Mesendoderm (in vitro differentiated cells): ENCODE data around the gene HTR3A.
A peak's percentile ranks its signal among the peaks of the same experiment; 100 is the strongest.

Source experiments
- DNase-seq: peaks from one replicate; pipeline ENCODE4 v3.0.0; 2013
- H2AK5ac ChIP-seq: 2 replicates; pipeline ENCODE4 v1.6.1; 2013; ENCODE audit warnings: low read length, inconsistent platforms
- H2BK120ac ChIP-seq: 2 replicates; pipeline ENCODE4 v1.6.1; 2013; ENCODE audit warnings: low read depth, mild to moderate bottlenecking, low read length, moderate library complexity, mixed read lengths
- H2BK15ac ChIP-seq: replicated peaks from 2 replicates; pipeline ENCODE4 v1.6.1; 2013; ENCODE audit warnings: low read depth, mild to moderate bottlenecking, moderate library complexity
- H2BK5ac ChIP-seq: 2 replicates; pipeline ENCODE4 v1.6.1; 2013; ENCODE audit warnings: low read length, inconsistent platforms
- H3K18ac ChIP-seq: 2 replicates; pipeline ENCODE4 v1.6.1; 2013; ENCODE audit warnings: mild to moderate bottlenecking, low read length, mixed read lengths
- H3K23ac ChIP-seq: one replicate; pipeline ENCODE4 v1.6.1; 2013; ENCODE audit warnings: low read length
- H3K27ac ChIP-seq: 2 replicates; pipeline ENCODE4 v1.5.1; 2013; ENCODE audit warnings: low read depth, mild to moderate bottlenecking, inconsistent platforms, low read length, moderate library complexity
- H3K27me3 ChIP-seq: 2 replicates; pipeline ENCODE4 v1.6.1; 2013; ENCODE audit warnings: low read length, control low read depth, mild to moderate bottlenecking, inconsistent platforms; ENCODE audit not compliant: insufficient read depth, poor library complexity
- H3K36me3 ChIP-seq: 2 replicates; pipeline ENCODE4 v1.6.1; 2013; ENCODE audit warnings: low read length, inconsistent platforms; ENCODE audit not compliant: control insufficient read depth, insufficient read depth
- H3K4ac ChIP-seq: one replicate; pipeline ENCODE4 v1.6.1; 2013; ENCODE audit warnings: low read depth, mild to moderate bottlenecking, low read length, moderate library complexity
- H3K4me1 ChIP-seq: 2 replicates; pipeline ENCODE4 v1.6.1; 2013; ENCODE audit warnings: low read depth, low read length, inconsistent platforms; ENCODE audit not compliant: control insufficient read depth
- H3K4me2 ChIP-seq: 2 replicates; pipeline ENCODE4 v1.6.1; 2013; ENCODE audit warnings: low read length
- H3K4me3 ChIP-seq: 2 replicates; pipeline ENCODE4 v1.5.1; 2013; ENCODE audit warnings: mild to moderate bottlenecking, low read length
- H3K56ac ChIP-seq: one replicate; pipeline ENCODE4 v1.6.1; 2013; ENCODE audit warnings: low read length
- H3K79me1 ChIP-seq: 2 replicates; pipeline ENCODE4 v1.6.1; 2013; ENCODE audit warnings: low read length, inconsistent platforms
- H3K79me2 ChIP-seq: 2 replicates; pipeline ENCODE4 v1.6.1; 2013; ENCODE audit warnings: mild to moderate bottlenecking, low read length; ENCODE audit not compliant: control insufficient read depth, insufficient read depth
- H3K9ac ChIP-seq: 2 replicates; pipeline ENCODE4 v1.6.1; 2013; ENCODE audit warnings: low read length, inconsistent platforms
- H4K5ac ChIP-seq: one replicate; pipeline ENCODE4 v1.6.1; 2013; ENCODE audit warnings: low read length
- H4K8ac ChIP-seq: one replicate; pipeline ENCODE4 v1.6.1; 2013; ENCODE audit warnings: low read depth, mild to moderate bottlenecking, control low read depth, low read length, moderate library complexity
- WGBS: extraction: QIAGEN DNeasy Blood & Tissue Kit; methylation state at CpG from one replicate; pipeline ENCODE4 v1.1.7; 2013; ENCODE audit warnings: low lambda C conversion rate, missing lambda C conversion rate; ENCODE audit not compliant: insufficient coverage; ENCODE audit errors: extremely low coverage; 5-methylcytosine and 5-hydroxymethylcytosine counted together

HTR3A gene

GRCh38 chr11:114011443-114011842 is 36.5 kb downstream of the HTR3A start:
- WGBS, result no CpG with 5 or more reads among the region's 2 CpGs

GRCh38 chr11:114015117-114015516 is 40.2 kb downstream of the HTR3A start:
- no peak overlapping the region for H3K4me2 ChIP-seq

More at GRCh38 chr11:114011443-114011842, 36.5 kb downstream of the HTR3A start:
- H2AK5ac ChIP-seq, result no peak overlapping the region
- no peak overlapping the region for H3K4me2 ChIP-seq
- H3K4me1 ChIP-seq, result no peaks in the 10 kb centered on the region
- DNase-seq, result no peak
- no peak overlapping the region for H4K8ac ChIP-seq
- H3K27ac ChIP-seq, result no peak overlapping the region
- H3K56ac ChIP-seq, result no peak overlapping the region
- H2BK120ac ChIP-seq, result no peak overlapping the region
- H2BK5ac ChIP-seq, result no peak overlapping the region
- H3K23ac ChIP-seq, result no peak overlapping the region
- no peaks in the 10 kb centered on the region for H3K79me1 ChIP-seq
- no peak overlapping the region for H3K4ac ChIP-seq
- H3K9ac ChIP-seq, result no peak overlapping the region
- H3K18ac ChIP-seq, result no peak overlapping the region
- no peaks in the 10 kb centered on the region for H3K36me3 ChIP-seq
- no peak overlapping the region for H4K5ac ChIP-seq
- H3K4me3 ChIP-seq, result no peak overlapping the region
- H3K27me3 ChIP-seq, result no peaks in the 10 kb centered on the region
- no peaks in the 10 kb centered on the region for H3K79me2 ChIP-seq
- H2BK15ac ChIP-seq, result no peak overlapping the region

GRCh38 chr11:114016986-114017385 is 42.1 kb downstream of the HTR3A start:
- Histone ChIP-seq H2AK5ac (no peak overlapping the region), H4K8ac (no peak overlapping the region), H3K27me3 (no peaks in the 10 kb centered on the region), H3K4me1 (no peaks in the 10 kb centered on the region), H3K23ac (no peak overlapping the region), H2BK120ac (no peak overlapping the region), H3K36me3 (no peaks in the 10 kb centered on the region), H3K4me3 (no peak overlapping the region), H3K56ac (no peak overlapping the region), H2BK5ac (no peak overlapping the region), H3K18ac (no peak overlapping the region), H3K79me1 (no peaks in the 10 kb centered on the region), H2BK15ac (no peak overlapping the region), H3K4ac (no peak overlapping the region), H3K9ac (no peak overlapping the region), H4K5ac (no peak overlapping the region), H3K27ac (no peak overlapping the region), H3K4me2 (no peak overlapping the region), H3K79me2 (no peaks in the 10 kb centered on the region)
- no CpG with 5 or more reads among the region's 2 CpGs for WGBS
- no peak for DNase-seq

More at GRCh38 chr11:114015117-114015516, 40.2 kb downstream of the HTR3A start:
- no peaks in the 10 kb centered on the region for H3K27me3 ChIP-seq
- H3K9ac ChIP-seq, result no peak overlapping the region
- H3K4ac ChIP-seq, result no peak overlapping the region
- DNase-seq, result no peak
- no peaks in the 10 kb centered on the region for H3K79me1 ChIP-seq
- H2BK5ac ChIP-seq, result no peak overlapping the region
- H3K27ac ChIP-seq, result no peak overlapping the region
- H3K4me1 ChIP-seq, result no peaks in the 10 kb centered on the region
- no peak overlapping the region for H4K8ac ChIP-seq
- H2AK5ac ChIP-seq, result no peak overlapping the region
- H3K36me3 ChIP-seq, result no peaks in the 10 kb centered on the region
- no peak overlapping the region for H3K4me3 ChIP-seq
- H3K23ac ChIP-seq, result no peak overlapping the region
- no CpG with 5 or more reads among the region's 6 CpGs for WGBS
- no peak overlapping the region for H4K5ac ChIP-seq
- no peak overlapping the region for H3K56ac ChIP-seq
- H3K79me2 ChIP-seq, result no peaks in the 10 kb centered on the region
- H2BK120ac ChIP-seq, result no peak overlapping the region
- H2BK15ac ChIP-seq, result no peak overlapping the region
- no peak overlapping the region for H3K18ac ChIP-seq

GRCh38 chr11:114017723-114018122 is 42.8 kb downstream of the HTR3A start:
- Histone ChIP-seq H2AK5ac (no peak overlapping the region), H4K8ac (no peak overlapping the region), H3K4me1 (no peaks in the 10 kb centered on the region), H3K27me3 (no peaks in the 10 kb centered on the region), H3K56ac (no peak overlapping the region), H3K27ac (no peak overlapping the region), H3K4ac (no peak overlapping the region), H2BK5ac (no peak overlapping the region), H3K18ac (no peak overlapping the region), H4K5ac (no peak overlapping the region), H3K4me2 (no peak overlapping the region), H2BK15ac (no peak overlapping the region), H3K23ac (no peak overlapping the region), H3K79me1 (no peaks in the 10 kb centered on the region), H2BK120ac (no peak overlapping the region), H3K79me2 (no peaks in the 10 kb centered on the region), H3K4me3 (no peak overlapping the region), H3K9ac (no peak overlapping the region), H3K36me3 (no peaks in the 10 kb centered on the region)
- WGBS, result no CpG with 5 or more reads among the region's 2 CpGs
- DNase-seq, result peak; percentile 53

GRCh38 chr11:114019046-114019445 is 44.1 kb downstream of the HTR3A start:
- Histone ChIP-seq H3K4me1 (no peaks in the 10 kb centered on the region), H4K8ac (no peak overlapping the region), H3K27me3 (no peaks in the 10 kb centered on the region), H3K79me1 (no peaks in the 10 kb centered on the region), H3K4ac (no peak overlapping the region), H3K4me3 (no peak overlapping the region), H4K5ac (no peak overlapping the region), H2BK5ac (no peak overlapping the region), H2BK15ac (no peak overlapping the region), H3K56ac (no peak overlapping the region), H3K9ac (no peak overlapping the region), H3K79me2 (no peaks in the 10 kb centered on the region), H3K27ac (no peak overlapping the region), H3K23ac (no peak overlapping the region), H3K4me2 (no peak overlapping the region), H3K36me3 (no peaks in the 10 kb centered on the region), H2BK120ac (no peak overlapping the region), H3K18ac (no peak overlapping the region), H2AK5ac (no peak overlapping the region)
- no CpG with 5 or more reads among the region's 3 CpGs for WGBS
- DNase-seq, result no peak

GRCh38 chr11:114019574-114019973 is 44.7 kb downstream of the HTR3A start:
- Histone ChIP-seq H3K9ac (no peak overlapping the region), H3K79me2 (no peaks in the 10 kb centered on the region), H3K56ac (no peak overlapping the region), H2AK5ac (no peak overlapping the region), H4K5ac (no peak overlapping the region), H3K79me1 (no peaks in the 10 kb centered on the region), H3K4me1 (no peaks in the 10 kb centered on the region), H2BK5ac (no peak overlapping the region), H3K18ac (no peak overlapping the region), H3K27me3 (no peaks in the 10 kb centered on the region), H2BK15ac (no peak overlapping the region), H4K8ac (no peak overlapping the region), H2BK120ac (no peak overlapping the region), H3K36me3 (no peaks in the 10 kb centered on the region), H3K4me3 (no peak overlapping the region), H3K23ac (no peak overlapping the region), H3K27ac (no peak overlapping the region), H3K4ac (no peak overlapping the region), H3K4me2 (no peak overlapping the region)
- DNase-seq, result no peak
- WGBS, result no CpG with 5 or more reads among the region's 5 CpGs
